A549 (cell line): ENCODE measurements around the gene LRFN4.

Experiments used
- CEBPB ChIP-seq, 2 experiments: fragments of >200 bp in 1 of 2; sonication (Bioruptor Twin) in 1 of 2; formaldehyde crosslinking in 1 of 2; IDR thresholded peaks; 2 replicates each; pipeline ENCODE4 v1.6.1; 2012 to 2016
- CHD2 ChIP-seq: fragments of 150-350 bp; IDR thresholded peaks from 2 replicates; pipeline ENCODE4 v1.6.1; 2014; ENCODE audit warnings: low read length; ENCODE audit not compliant: partially characterized antibody
- CTCF ChIP-seq: fragments of >200 bp; sonication (Bioruptor Twin); formaldehyde crosslinking; IDR thresholded peaks from 3 replicates; pipeline ENCODE4 v1.5.1; 2016
- EHF ChIP-seq: fragments of 250-450 bp; sonication (Bioruptor Pico); IDR thresholded peaks from 2 replicates; pipeline ENCODE4 v1.5.0; 2020; ENCODE audit warnings: mild to moderate bottlenecking
- EP300 ChIP-seq, 2 experiments: fragments of >200 bp; sonication (Bioruptor Twin); formaldehyde crosslinking; IDR thresholded peaks; 2 replicates in 1 of 2; 3 replicates in 1 of 2; pipeline ENCODE4 v1.6.1; 2016 to 2017
- KDM1A ChIP-seq: fragments of 200-600 bp; sonication (generic); IDR thresholded peaks from 2 replicates; pipeline ENCODE4 v1.6.1; 2016; ENCODE audit warnings: low read depth, mild to moderate bottlenecking
- MAFK ChIP-seq: fragments of 450-650 bp; IDR thresholded peaks from 2 replicates; pipeline ENCODE4 v1.6.1; 2014; ENCODE audit not compliant: partially characterized antibody
- MAX ChIP-seq: IDR thresholded peaks from 2 replicates; pipeline ENCODE4 v1.6.1; 2012
- RAD21 ChIP-seq, 2 experiments: fragments of >200 bp in 1 of 2; sonication (Bioruptor Twin) in 1 of 2; formaldehyde crosslinking in 1 of 2; IDR thresholded peaks in 1 of 2; conservative IDR thresholded peaks in 1 of 2; 2 replicates in 1 of 2; 3 replicates in 1 of 2; pipeline ENCODE4 v1.6.1; 2012 to 2018; ENCODE audit warnings: inconsistent platforms in 1 of 2
- RCOR1 ChIP-seq: fragments of 150-350 bp; IDR thresholded peaks from 2 replicates; pipeline ENCODE4 v1.6.1; 2014; ENCODE audit warnings: antibody characterized with exemption, low read length, low read depth
- ZC3H11A ChIP-seq: fragments of 450-650 bp; IDR thresholded peaks from 2 replicates; pipeline ENCODE4 v1.6.1; 2014; ENCODE audit warnings: antibody characterized with exemption, mild to moderate bottlenecking
- ZSCAN20 ChIP-seq: fragments of 250-450 bp; sonication (Bioruptor Pico); IDR thresholded peaks from 2 replicates; pipeline ENCODE4 v1.8.0; 2022; ENCODE audit warnings: mild to moderate bottlenecking, moderate library complexity

GRCh38 chr11:66842501-66842895, 14.4 kb upstream of the LRFN4 start:
- TF ChIP-seq CEBPB (IDR thresholded peaks at IDR 0.05): no peak
- TF ChIP-seq MAX: no peak
- no peak for TF ChIP-seq RCOR1
- no peak for TF ChIP-seq CTCF
- TF ChIP-seq CHD2: no peak
- TF ChIP-seq EP300 (IDR thresholded peaks at IDR 0.05): no peak
- no peak for TF ChIP-seq ZC3H11A
- no peak for TF ChIP-seq ZSCAN20 (CRISPR knock-in tag)
- TF ChIP-seq EHF (CRISPR knock-in tag): no peak
- no peak for TF ChIP-seq RAD21 (conservative IDR thresholded peaks at IDR 0.05 in 1 of 2, IDR thresholded peaks at IDR 0.05 in 1 of 2)
- no peak for TF ChIP-seq KDM1A
- TF ChIP-seq MAFK: no peak
